Measurements from ENCODE around the gene MGAM2. TPM values are rescaled to one million over a fixed set of nuclear protein-coding genes. Genes with fewer than 3 reads are reported as not detected.

The MGAM2 gene
- total RNA-seq, 1 donor from 2014 or later, result not detected

- no peak for TF ChIP-seq CTCF (IDR thresholded peaks at IDR 0.05)
- Histone ChIP-seq H3K27ac (no peak overlapping the region), H3K4me1 (no peaks in the 10 kb centered on the region), H3K4me3 (no peak overlapping the region), H3K27me3 (no peaks in the 10 kb centered on the region), H3K36me3 (no peaks in the 10 kb centered on the region), H3K9me3 (no peaks in the 10 kb centered on the region)
- intact Hi-C loops (cut with DNase I), result no loop called here
- no peak for DNase-seq (ENCODE audit: low spot score in 2 of 2)
Measured at GRCh38 chr7:142243823-142244222, 132.3 kb downstream of the MGAM2 start.

- no peak for DNase-seq (ENCODE audit: low spot score in 2 of 2)
- intact Hi-C loops (cut with DNase I), result no loop called here
- H3K27me3 ChIP-seq, result no peaks in the 10 kb centered on the region
- no peaks in the 10 kb centered on the region for H3K9me3 ChIP-seq
- no peak overlapping the region for H3K4me3 ChIP-seq
- no peak overlapping the region for H3K27ac ChIP-seq
- TF ChIP-seq CTCF (IDR thresholded peaks at IDR 0.05), result no peak
- H3K4me1 ChIP-seq, result no peaks in the 10 kb centered on the region
- no peaks in the 10 kb centered on the region for H3K36me3 ChIP-seq
Measured at GRCh38 chr7:142248166-142249160, 136.9 kb downstream of the MGAM2 start.

GRCh38 chr7:142249918-142250317 lies 138.4 kb downstream of the MGAM2 start:
- no peaks in the 10 kb centered on the region for H3K36me3 ChIP-seq
- TF ChIP-seq CTCF (IDR thresholded peaks at IDR 0.05), result no peak
- no peaks in the 10 kb centered on the region for H3K9me3 ChIP-seq
- no peaks in the 10 kb centered on the region for H3K27me3 ChIP-seq
- no peak overlapping the region for H3K4me3 ChIP-seq
- H3K4me1 ChIP-seq, result no peaks in the 10 kb centered on the region
- intact Hi-C loops (cut with DNase I), result no loop called here
- DNase-seq (ENCODE audit: low spot score in 2 of 2), result no peak
- no peak overlapping the region for H3K27ac ChIP-seq

GRCh38 chr7:142250705-142251104 lies 139.2 kb downstream of the MGAM2 start:
- TF ChIP-seq CTCF (IDR thresholded peaks at IDR 0.05), result no peak
- intact Hi-C loops (cut with DNase I), result no loop called here
- H3K4me3 ChIP-seq, result no peak overlapping the region

GRCh38 chr7:142257958-142258357 lies 146.4 kb downstream of the MGAM2 start, which contains the start of gene PRSS58:
TSS of gene PRSS58 (minus strand) at chr7:142258058. CDS start at chr7:142257707, 351 bp downstream.
- Histone ChIP-seq H3K4me1 (no peaks in the 10 kb centered on the region), H3K4me3 (no peak within 1 kb of the TSS), H3K27me3 (no peaks in the 10 kb centered on the region), H3K36me3 (no peaks in the 10 kb centered on the region), H3K9me3 (no peaks in the 10 kb centered on the region), H3K27ac (no peak within 1 kb of the TSS)
- no peak for TF ChIP-seq CTCF (IDR thresholded peaks at IDR 0.05)
- DNase-seq (ENCODE audit: low spot score in 2 of 2), result no peak
- intact Hi-C loops (cut with DNase I), result no loop called here

More at GRCh38 chr7:142250705-142251104, 139.2 kb downstream of the MGAM2 start:
- H3K27ac ChIP-seq, result no peak overlapping the region
- no peaks in the 10 kb centered on the region for H3K36me3 ChIP-seq
- no peaks in the 10 kb centered on the region for H3K9me3 ChIP-seq
- no peaks in the 10 kb centered on the region for H3K4me1 ChIP-seq
- H3K27me3 ChIP-seq, result no peaks in the 10 kb centered on the region
- DNase-seq (ENCODE audit: low spot score in 2 of 2), result no peak
